CD8-positive, alpha-beta memory T cell (primary cell): ENCODE results near the gene CNDP1. TPM values are rescaled to one million over a fixed set of nuclear protein-coding genes. Genes with fewer than 3 reads are reported as not detected.

Experiments
- CTCF ChIA-PET: fragments of 350-600 bp; sonication (Branson Sonifier 250); formaldehyde crosslinking; loops from one replicate; lab custom pipeline; 2021; ENCODE audit warnings: antibody characterized with exemption; lab: Charles Lee
- POLR2A ChIA-PET: fragments of 350-600 bp; sonication (Branson Sonifier 250); formaldehyde crosslinking; loops from one replicate; lab custom pipeline; 2021; ENCODE audit warnings: antibody characterized with exemption; lab: Charles Lee
- DNase-seq, 5 donors: peaks; one replicate each; pipeline versions ENCODE4 v3.0.0 to v3.0.0-alpha.2; 2020 to 2022; ENCODE audit warnings: mixed read lengths in 1 of 5
- H3K27ac ChIP-seq: one replicate; pipeline ENCODE4 v1.7.0; 2013; ENCODE audit warnings: low read depth, mild to moderate bottlenecking, low read length, moderate library complexity
- H3K27me3 ChIP-seq: 2 replicates; pipeline ENCODE4 v1.7.0; 2013; ENCODE audit warnings: low read length, mild to moderate bottlenecking; ENCODE audit not compliant: insufficient read depth, poor library complexity, severe bottlenecking
- H3K36me3 ChIP-seq: 2 replicates; pipeline ENCODE4 v1.7.0; 2013; ENCODE audit warnings: mild to moderate bottlenecking, low read length, moderate library complexity; ENCODE audit not compliant: insufficient read depth
- H3K4me1 ChIP-seq: 2 replicates; pipeline ENCODE4 v1.7.0; 2013; ENCODE audit warnings: mild to moderate bottlenecking, low read length, moderate library complexity; ENCODE audit not compliant: insufficient read depth
- H3K4me3 ChIP-seq: 2 replicates; pipeline ENCODE4 v1.7.0; 2013; ENCODE audit warnings: mild to moderate bottlenecking, low read length
- H3K9me3 ChIP-seq: 2 replicates; pipeline ENCODE4 v1.7.0; 2013; ENCODE audit warnings: mild to moderate bottlenecking, low read length
- H3K27ac Mint-ChIP-seq, 8 donors: one replicate each; pipeline ENCODE4 v1.8.0; 2020 to 2021; ENCODE audit warnings: mixed read lengths in 8 of 8, mild to moderate bottlenecking in 6 of 8, inconsistent platforms in 3 of 8, moderate library complexity in 3 of 8
- H3K27me3 Mint-ChIP-seq, 2 donors: one replicate each; pipeline ENCODE4 v1.8.0; 2020 to 2021; ENCODE audit warnings: mixed read lengths in 2 of 2, mild to moderate bottlenecking in 1 of 2, moderate library complexity in 1 of 2
- H3K36me3 Mint-ChIP-seq, 3 donors: one replicate each; pipeline ENCODE4 v1.8.0; 2020 to 2021; ENCODE audit warnings: mixed read lengths in 3 of 3, inconsistent platforms in 1 of 3, mild to moderate bottlenecking in 1 of 3
- H3K4me1 Mint-ChIP-seq, 3 donors: one replicate each; pipeline ENCODE4 v1.8.0; 2020 to 2021; ENCODE audit warnings: mixed read lengths in 3 of 3, inconsistent platforms in 1 of 3, mild to moderate bottlenecking in 1 of 3
- H3K4me3 Mint-ChIP-seq, 7 donors: one replicate each; pipeline ENCODE4 v1.8.0; 2020 to 2021; ENCODE audit warnings: mixed read lengths in 7 of 7, mild to moderate bottlenecking in 6 of 7, moderate library complexity in 4 of 7, inconsistent platforms in 2 of 7
- H3K9me3 Mint-ChIP-seq, 5 donors: one replicate each; pipeline ENCODE4 v1.8.0; 2020 to 2022; ENCODE audit warnings: mixed read lengths in 5 of 5, mild to moderate bottlenecking in 3 of 5, moderate library complexity in 2 of 5, inconsistent platforms in 1 of 5
- polyA plus RNA-seq: library from polyadenylated mRNA; unstranded; fragments of 300-500 nt; fragmentation: Illumina TruSeq; gene quantifications from one replicate; pipeline ENCODE4 v1.2.3, GENCODE V29; 2021
- total RNA-seq, 2 experiments: library from RNA; stranded (reverse); gene quantifications; one replicate each; pipeline ENCODE4 v1.2.3, GENCODE V29; 2021

Gene CNDP1
- total and polyA plus RNA-seq, 3 experiments from 2014 or later, result 0.09 TPM; not detected in 2

GRCh38 chr18:74569401-74569800, 35.1 kb downstream of the CNDP1 start:
- H3K4me1 Mint-ChIP-seq, result no peaks in the 10 kb centered on the region
- no peaks in the 10 kb centered on the region for H3K36me3 ChIP-seq
- H3K9me3 Mint-ChIP-seq, result peaks cover 0 to 7% (median 4%) of the 10 kb centered on the region in 5 donors
- no peak for DNase-seq
- H3K27me3 Mint-ChIP-seq, result peaks cover 17 to 29% of the 10 kb centered on the region in 2 donors
- no peak overlapping the region for H3K4me3 ChIP-seq
- no peak overlapping the region for H3K27ac ChIP-seq
- H3K36me3 Mint-ChIP-seq, result peaks cover 0 to 6% (median 0%) of the 10 kb centered on the region in 3 donors
- no peaks in the 10 kb centered on the region for H3K4me1 ChIP-seq
- H3K27ac Mint-ChIP-seq, result no peak overlapping the region
- H3K27me3 ChIP-seq, result no peaks in the 10 kb centered on the region
- no peaks in the 10 kb centered on the region for H3K9me3 ChIP-seq
- no peak overlapping the region for H3K4me3 Mint-ChIP-seq
- POLR2A ChIA-PET, result no interaction called here
- CTCF ChIA-PET, result no interaction called here

GRCh38 chr18:74570266-74570665, 36.0 kb downstream of the CNDP1 start:
- Mint-ChIP-seq H3K27me3 (peaks cover 18 to 29% of the 10 kb centered on the region in 2 donors), H3K27ac (no peak overlapping the region), H3K4me1 (no peaks in the 10 kb centered on the region), H3K4me3 (no peak overlapping the region), H3K9me3 (peaks cover 0 to 7% (median 4%) of the 10 kb centered on the region in 5 donors), H3K36me3 (peaks cover 0 to 6% (median 0%) of the 10 kb centered on the region in 3 donors)
- no peak overlapping the region for H3K27ac ChIP-seq
- POLR2A ChIA-PET, result interaction anchor here (0.6 kb wide), 1 partner anchor 19 kb away, joined by 5 read pairs; no protein-coding TSS in a partner anchor
- H3K4me3 ChIP-seq, result no peak overlapping the region
- H3K4me1 ChIP-seq, result no peaks in the 10 kb centered on the region
- no peaks in the 10 kb centered on the region for H3K36me3 ChIP-seq
- H3K27me3 ChIP-seq, result no peaks in the 10 kb centered on the region
- CTCF ChIA-PET, result no interaction called here
- DNase-seq, result no peak
- H3K9me3 ChIP-seq, result no peaks in the 10 kb centered on the region

DNA sequence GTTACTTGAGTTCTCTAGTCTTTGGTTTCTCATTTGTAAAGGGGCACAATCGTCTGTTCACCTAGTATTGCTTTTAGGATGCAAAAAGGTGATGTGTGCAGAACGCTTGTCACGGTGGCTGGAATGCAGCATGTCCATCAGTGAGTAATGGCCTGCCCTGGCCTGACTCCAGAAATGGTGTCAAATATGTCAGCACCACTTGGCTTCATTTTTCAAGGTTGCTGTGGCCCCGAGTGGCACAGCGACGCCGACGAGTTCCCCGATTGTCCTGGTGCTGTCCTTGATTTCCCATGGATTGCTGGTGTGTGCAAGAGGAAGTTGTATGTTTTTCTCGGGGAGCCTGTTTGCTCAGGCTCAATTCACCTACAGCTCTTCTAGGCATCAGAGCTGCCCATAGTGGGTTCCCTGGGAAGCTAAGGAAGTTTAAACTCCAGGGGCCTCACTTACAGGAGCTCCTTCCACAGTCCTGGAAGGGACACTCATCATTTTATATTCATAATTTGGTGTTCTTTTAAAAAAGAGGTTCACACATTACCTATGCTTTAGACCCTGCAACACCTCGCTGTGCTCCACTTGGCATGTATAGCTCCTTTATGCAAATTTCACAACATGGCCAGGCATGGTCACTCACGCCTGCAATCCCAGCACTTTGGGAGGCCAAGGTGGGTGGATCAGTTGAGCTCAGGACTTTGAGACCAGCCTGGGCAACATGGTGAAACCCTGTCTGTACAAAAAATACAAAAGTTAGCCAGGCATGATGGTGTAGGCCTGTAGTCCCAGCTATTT, 37.8 kb downstream of the CNDP1 start:
- H3K27ac ChIP-seq, result no peak overlapping the region
- H3K27me3 Mint-ChIP-seq, result peaks cover 14 to 28% of the 10 kb centered on the region in 2 donors
- ChIA-PET POLR2A (no interaction called here), CTCF (interaction anchor here (2.7 kb wide), 1 partner anchor 20 kb away, joined by 6 read pairs; no protein-coding TSS in a partner anchor)
- H3K27ac Mint-ChIP-seq, result no peak overlapping the region
- H3K9me3 ChIP-seq, result no peaks in the 10 kb centered on the region
- H3K27me3 ChIP-seq, result no peaks in the 10 kb centered on the region
- no peaks in the 10 kb centered on the region for H3K9me3 Mint-ChIP-seq
- no peaks in the 10 kb centered on the region for H3K4me1 Mint-ChIP-seq
- no peak overlapping the region for H3K4me3 Mint-ChIP-seq
- no peaks in the 10 kb centered on the region for H3K4me1 ChIP-seq
- H3K4me3 ChIP-seq, result no peak overlapping the region
- no peaks in the 10 kb centered on the region for H3K36me3 ChIP-seq
- no peak for DNase-seq
- no peaks in the 10 kb centered on the region for H3K36me3 Mint-ChIP-seq

DNA sequence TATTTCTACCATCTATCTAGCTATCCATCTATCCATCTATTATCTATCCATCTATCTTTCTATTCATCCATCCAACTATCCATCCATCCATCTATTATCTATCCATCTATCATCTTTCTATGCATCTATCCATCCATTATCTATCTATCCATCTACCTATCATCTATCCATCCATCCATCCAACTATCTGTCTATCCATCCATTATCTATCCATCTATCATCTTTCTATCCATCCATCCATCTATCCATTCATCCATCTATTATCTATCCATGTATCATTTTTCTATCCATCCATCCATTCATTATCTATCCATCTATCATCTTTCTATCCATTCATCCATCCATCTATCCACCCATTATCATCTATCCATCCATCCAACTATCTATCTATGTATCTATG, 38.8 kb downstream of the CNDP1 start:
- H3K27me3 Mint-ChIP-seq, result peaks cover 11 to 28% of the 10 kb centered on the region in 2 donors
- Histone ChIP-seq H3K27ac (no peak overlapping the region), H3K36me3 (no peaks in the 10 kb centered on the region), H3K9me3 (no peaks in the 10 kb centered on the region), H3K4me3 (no peak overlapping the region), H3K27me3 (no peaks in the 10 kb centered on the region), H3K4me1 (no peaks in the 10 kb centered on the region)
- H3K4me1 Mint-ChIP-seq, result no peaks in the 10 kb centered on the region
- no peak overlapping the region for H3K4me3 Mint-ChIP-seq
- ChIA-PET CTCF (interaction anchor here (2.7 kb wide), 1 partner anchor 21 kb away, joined by 6 read pairs; no protein-coding TSS in a partner anchor), POLR2A (no interaction called here)
- no peaks in the 10 kb centered on the region for H3K36me3 Mint-ChIP-seq
- H3K27ac Mint-ChIP-seq, result no peak overlapping the region
- no peaks in the 10 kb centered on the region for H3K9me3 Mint-ChIP-seq
- DNase-seq, result no peak

DNA sequence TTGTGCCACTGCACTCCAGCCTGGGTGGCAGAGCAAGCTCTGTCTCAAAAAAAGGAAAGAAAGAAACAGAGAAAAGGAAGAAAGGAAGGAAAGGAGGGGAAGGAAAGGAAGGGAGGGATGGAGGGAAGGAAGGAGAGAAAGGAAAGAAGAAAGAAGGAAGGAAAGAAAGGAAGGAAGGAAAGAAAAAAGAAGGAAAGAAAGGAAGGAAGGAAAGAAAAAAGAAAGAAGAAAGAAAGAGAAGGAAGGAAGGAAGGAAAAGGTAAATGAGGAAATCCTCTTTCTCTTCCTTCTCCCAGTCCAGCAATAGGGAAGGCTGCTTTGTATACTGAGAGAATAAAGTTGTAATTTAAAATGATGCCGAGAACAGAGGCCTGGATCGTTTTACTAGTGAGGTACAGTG, 40.6 kb downstream of the CNDP1 start:
- Mint-ChIP-seq H3K27me3 (peaks cover 12 to 28% of the 10 kb centered on the region in 2 donors), H3K36me3 (no peaks in the 10 kb centered on the region), H3K4me3 (no peak overlapping the region), H3K4me1 (no peaks in the 10 kb centered on the region), H3K27ac (no peak overlapping the region), H3K9me3 (no peaks in the 10 kb centered on the region)
- Histone ChIP-seq H3K9me3 (no peaks in the 10 kb centered on the region), H3K27me3 (no peaks in the 10 kb centered on the region), H3K36me3 (no peaks in the 10 kb centered on the region), H3K4me3 (no peak overlapping the region), H3K27ac (no peak overlapping the region), H3K4me1 (no peaks in the 10 kb centered on the region)
- CTCF ChIA-PET, result no interaction called here
- POLR2A ChIA-PET, result no interaction called here
- no peak for DNase-seq

DNA sequence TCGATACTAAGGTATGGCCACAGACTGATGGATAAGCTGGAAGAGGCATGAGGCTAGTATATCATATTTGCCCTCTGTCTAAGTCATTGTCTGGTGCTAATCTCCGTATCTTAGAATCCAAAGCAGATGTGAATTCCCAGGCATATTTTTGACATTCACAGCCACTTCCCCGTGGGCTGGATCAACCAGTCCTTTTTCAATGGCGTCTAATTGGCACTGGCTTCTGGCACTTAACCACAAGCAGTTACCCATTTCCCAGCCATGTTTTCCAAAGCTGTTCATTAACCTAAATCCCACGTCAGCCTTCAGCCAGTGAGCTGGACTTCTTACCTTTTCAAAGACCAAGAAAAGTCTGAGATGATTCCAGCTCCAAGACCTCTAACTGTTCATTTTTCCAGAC, 42.7 kb downstream of the CNDP1 start:
- H3K27ac ChIP-seq, result no peak overlapping the region
- Mint-ChIP-seq H3K27me3 (peaks cover 21 to 38% of the 10 kb centered on the region in 2 donors), H3K36me3 (no peaks in the 10 kb centered on the region), H3K9me3 (no peaks in the 10 kb centered on the region), H3K4me1 (no peaks in the 10 kb centered on the region), H3K4me3 (no peak overlapping the region), H3K27ac (no peak overlapping the region)
- H3K27me3 ChIP-seq, result peaks cover 7% of the 10 kb centered on the region
- H3K4me3 ChIP-seq, result no peak overlapping the region
- ChIA-PET POLR2A (no interaction called here), CTCF (no interaction called here)
- H3K9me3 ChIP-seq, result no peaks in the 10 kb centered on the region
- no peaks in the 10 kb centered on the region for H3K4me1 ChIP-seq
- DNase-seq, result no peak
- H3K36me3 ChIP-seq, result no peaks in the 10 kb centered on the region

DNA sequence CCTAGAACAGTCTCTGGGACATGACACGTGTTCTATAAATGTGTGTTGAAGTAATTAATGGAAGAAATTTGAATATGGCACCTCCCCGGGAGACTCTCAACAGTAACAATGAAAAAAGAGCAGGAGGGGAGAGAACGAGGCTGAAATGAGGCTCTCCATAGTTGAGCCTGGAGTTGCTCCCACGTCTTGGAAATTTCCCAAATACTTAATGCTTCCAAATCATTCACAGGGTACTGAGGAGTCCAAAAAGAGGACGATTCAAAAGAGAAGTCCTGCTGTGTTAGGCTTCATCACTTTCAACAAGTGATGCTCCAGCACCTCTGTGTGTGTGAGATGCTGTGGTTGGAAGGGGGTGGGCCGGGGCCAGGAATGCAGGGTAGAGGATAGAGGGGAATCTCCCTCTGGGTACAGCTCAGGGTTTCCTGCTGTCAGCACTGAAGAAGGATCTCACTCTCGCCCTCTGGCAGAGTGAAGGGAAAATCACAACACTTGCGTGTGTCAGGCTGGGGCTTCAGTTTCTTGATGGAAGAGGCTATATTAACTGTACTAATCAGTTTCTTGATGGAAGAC, 45.3 kb downstream of the CNDP1 start:
- Histone ChIP-seq H3K27me3 (peaks cover 13% of the 10 kb centered on the region), H3K27ac (no peak overlapping the region), H3K4me1 (no peaks in the 10 kb centered on the region), H3K4me3 (no peak overlapping the region), H3K9me3 (no peaks in the 10 kb centered on the region), H3K36me3 (no peaks in the 10 kb centered on the region)
- no peak for DNase-seq
- H3K9me3 Mint-ChIP-seq, result no peaks in the 10 kb centered on the region
- H3K27ac Mint-ChIP-seq, result no peak overlapping the region
- ChIA-PET POLR2A (no interaction called here), CTCF (interaction anchor here (1.1 kb wide), 1 partner anchor 27 kb away, joined by 3 read pairs; no protein-coding TSS in a partner anchor)
- no peak overlapping the region for H3K4me3 Mint-ChIP-seq
- no peaks in the 10 kb centered on the region for H3K36me3 Mint-ChIP-seq
- H3K4me1 Mint-ChIP-seq, result no peaks in the 10 kb centered on the region
- peaks cover 29 to 54% of the 10 kb centered on the region in 2 donors for H3K27me3 Mint-ChIP-seq

DNA sequence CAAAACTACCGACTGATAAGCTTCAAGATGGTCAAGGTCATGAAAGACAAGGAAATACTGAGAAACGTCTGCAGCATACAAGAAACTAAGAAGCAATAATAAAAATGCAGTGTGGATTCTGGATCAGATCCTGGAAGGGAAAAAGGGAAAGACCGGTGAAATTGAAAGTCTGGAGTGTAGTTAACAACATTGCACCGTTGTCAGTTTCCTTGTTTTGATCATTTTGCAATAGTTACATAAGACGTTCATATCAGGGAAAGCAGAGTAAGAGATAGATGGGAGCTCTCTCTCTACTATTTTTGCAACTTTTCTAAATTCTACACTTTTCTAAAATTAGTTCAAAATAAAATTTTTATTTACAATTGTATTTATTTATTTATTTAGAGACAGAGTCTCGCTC, 48.3 kb downstream of the CNDP1 start:
- no peaks in the 10 kb centered on the region for H3K36me3 ChIP-seq
- Mint-ChIP-seq H3K27ac (no peak overlapping the region), H3K27me3 (peaks cover 28 to 61% of the 10 kb centered on the region in 2 donors), H3K4me3 (no peak overlapping the region), H3K9me3 (no peaks in the 10 kb centered on the region), H3K4me1 (peaks cover 0 to 2% (median 0%) of the 10 kb centered on the region in 3 donors), H3K36me3 (no peaks in the 10 kb centered on the region)
- no peak overlapping the region for H3K4me3 ChIP-seq
- no peaks in the 10 kb centered on the region for H3K9me3 ChIP-seq
- DNase-seq, result no peak
- peaks cover 20% of the 10 kb centered on the region for H3K27me3 ChIP-seq
- H3K4me1 ChIP-seq, result no peaks in the 10 kb centered on the region
- no peak overlapping the region for H3K27ac ChIP-seq
- CTCF ChIA-PET, result no interaction called here
- POLR2A ChIA-PET, result no interaction called here
